Sigmoid colon (tissue), 4 donors: ENCODE data around the gene ATG9B.

Experiments
- CTCF ChIP-seq, 4 experiments: fragments of 450-650 bp in 3 of 4; fragments of 200-600 bp in 1 of 4; IDR thresholded peaks; one replicate each; pipeline ENCODE4 v1.5.1; 2016 to 2019; ENCODE audit warnings: antibody characterized with exemption in 4 of 4, mild to moderate bottlenecking in 3 of 4, moderate library complexity in 2 of 4
- EP300 ChIP-seq, 4 donors: sonication (generic); formaldehyde crosslinking; IDR thresholded peaks; one replicate each; pipeline ENCODE4 v1.6.1; 2017; ENCODE audit warnings: antibody characterized with exemption in 4 of 4
- POLR2A ChIP-seq, 2 donors: fragments of 450-650 bp; IDR thresholded peaks; one replicate each; pipeline ENCODE4 v1.6.1; 2016; ENCODE audit warnings: antibody characterized with exemption in 2 of 2, mild to moderate bottlenecking in 2 of 2, moderate library complexity in 2 of 2

DNA sequence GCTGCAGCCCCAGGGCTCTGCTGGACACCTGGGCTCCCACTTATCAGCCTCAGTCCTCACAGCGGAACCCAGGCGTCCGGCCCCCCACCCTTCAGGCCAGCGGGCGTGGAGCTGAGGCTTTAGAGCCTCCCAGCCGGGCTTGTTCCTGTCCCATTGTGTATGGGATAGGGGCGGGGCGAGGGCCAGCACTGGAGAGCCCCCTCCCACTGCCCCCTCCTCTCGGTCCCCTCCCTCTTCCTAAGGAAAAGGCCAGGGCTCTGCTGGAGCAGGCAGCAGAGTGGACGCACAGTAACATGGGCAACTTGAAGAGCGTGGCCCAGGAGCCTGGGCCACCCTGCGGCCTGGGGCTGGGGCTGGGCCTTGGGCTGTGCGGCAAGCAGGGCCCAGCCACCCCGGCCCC, 30.8 kb downstream of the ATG9B start:
- TF ChIP-seq CTCF (IDR thresholded peaks at IDR 0.05) (no peak), POLR2A (IDR thresholded peaks at IDR 0.05) (no peak), EP300 (IDR thresholded peaks at IDR 0.05) (no peak)
